Fibroblast of skin of left biceps (primary cell): Measurements from ENCODE around the gene WNT3.

Source experiments
- DNase-seq, 2 experiments: peaks; one replicate each; pipeline ENCODE4 v3.0.0-alpha.2; 2013; ENCODE audit warnings: low read depth in 2 of 2

WNT3 gene

DNA sequence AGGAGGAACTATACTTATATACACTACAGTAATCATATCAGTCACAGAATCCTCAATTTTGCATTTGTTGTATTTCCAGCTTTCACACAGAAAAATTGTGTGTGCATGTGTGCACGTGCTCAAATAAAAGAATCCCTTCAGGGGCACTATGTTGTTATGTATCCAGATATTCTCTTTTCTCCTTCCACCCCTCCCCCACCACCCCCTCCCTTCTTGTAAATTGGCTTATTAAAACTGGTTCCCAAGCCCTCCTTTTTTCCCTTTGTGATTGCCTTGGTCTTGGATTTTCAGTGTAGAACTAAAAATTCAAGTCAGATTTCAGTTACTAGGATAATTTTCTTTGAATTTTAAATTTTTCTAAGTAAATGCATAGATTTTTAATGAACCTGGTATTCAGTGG is 86.3 kb downstream of the WNT3 start:
- no peak for DNase-seq

DNA sequence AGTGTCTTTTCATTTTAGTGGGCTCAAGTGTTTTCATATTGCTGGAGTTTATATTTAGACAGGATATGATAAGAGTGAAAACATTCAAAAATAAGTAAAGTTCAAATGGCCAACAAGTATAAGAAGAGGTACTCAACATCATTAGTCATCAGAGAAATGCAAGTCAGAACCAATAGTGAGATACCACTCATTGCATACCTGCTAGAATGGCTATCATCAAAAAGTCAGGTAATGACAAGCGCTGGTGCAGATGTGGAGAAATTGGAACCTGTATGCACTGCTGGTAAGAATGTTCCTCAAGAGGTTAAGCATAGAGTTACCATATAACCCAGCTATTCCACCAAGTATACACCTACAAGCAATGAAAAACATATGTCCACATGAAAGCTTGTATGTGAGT is 87.8 kb downstream of the WNT3 start:
- no peak for DNase-seq

- DNase-seq = no peak
Measured at GRCh38 chr17:46730026-46730425, 88.5 kb downstream of the WNT3 start.

GRCh38 chr17:46727572-46728348 is 90.7 kb downstream of the WNT3 start:
- DNase-seq = peak; percentile 40 to 42

DNA sequence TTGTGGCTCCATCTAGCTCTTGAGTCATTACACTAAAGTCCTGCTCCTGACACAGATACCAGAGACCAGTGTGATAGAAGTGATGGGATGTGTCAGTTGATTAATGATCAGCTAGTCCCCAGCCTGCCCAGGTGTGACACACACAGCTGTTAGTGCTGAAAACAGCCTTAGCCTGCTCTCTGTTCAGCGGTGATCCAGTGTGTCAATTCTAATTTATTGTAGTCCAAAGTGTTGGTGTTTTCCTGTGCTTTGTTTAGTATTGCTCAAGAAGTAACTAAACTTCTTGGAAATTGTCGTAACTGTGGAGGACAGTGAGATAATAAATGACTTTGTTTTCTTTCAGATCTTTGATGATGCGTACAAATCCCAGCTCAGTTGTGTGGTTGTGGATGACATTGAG is 92.3 kb downstream of the WNT3 start:
- DNase-seq = no peak

DNA sequence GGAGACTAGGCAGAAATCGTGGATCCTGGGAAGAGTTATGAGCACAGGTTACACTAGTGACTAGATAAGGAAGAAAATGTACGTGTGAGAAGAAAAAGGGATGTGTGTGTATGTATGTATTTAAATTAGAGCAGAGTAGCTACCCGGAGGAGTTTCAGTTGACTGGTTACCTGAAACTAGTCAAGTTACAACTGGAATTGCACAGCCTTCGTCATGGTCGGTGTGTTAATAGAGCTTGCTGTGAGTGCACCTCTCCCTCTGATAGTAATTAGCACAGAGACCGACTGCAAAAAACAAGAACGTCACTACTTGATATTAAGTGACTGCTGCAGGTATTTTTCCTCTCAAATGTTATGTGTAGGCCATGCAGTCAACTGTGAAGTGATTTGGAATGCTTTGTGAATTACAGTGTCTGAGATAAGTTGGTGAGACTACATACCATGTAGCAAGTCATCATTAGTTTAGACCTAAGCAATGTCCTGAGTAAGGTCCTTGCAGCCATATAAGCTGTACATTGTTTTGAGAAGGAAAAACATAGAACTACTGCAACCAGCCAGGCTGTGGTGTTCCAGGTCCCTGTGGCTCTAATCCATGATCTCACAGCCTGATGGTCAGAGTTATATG is 95.7 kb downstream of the WNT3 start:
- DNase-seq = no peak

- DNase-seq = no peak
Measured at GRCh38 chr17:46720408-46720807, 98.1 kb downstream of the WNT3 start.

GRCh38 chr17:46719891-46720290 is 98.6 kb downstream of the WNT3 start:
- DNase-seq = no peak

DNA sequence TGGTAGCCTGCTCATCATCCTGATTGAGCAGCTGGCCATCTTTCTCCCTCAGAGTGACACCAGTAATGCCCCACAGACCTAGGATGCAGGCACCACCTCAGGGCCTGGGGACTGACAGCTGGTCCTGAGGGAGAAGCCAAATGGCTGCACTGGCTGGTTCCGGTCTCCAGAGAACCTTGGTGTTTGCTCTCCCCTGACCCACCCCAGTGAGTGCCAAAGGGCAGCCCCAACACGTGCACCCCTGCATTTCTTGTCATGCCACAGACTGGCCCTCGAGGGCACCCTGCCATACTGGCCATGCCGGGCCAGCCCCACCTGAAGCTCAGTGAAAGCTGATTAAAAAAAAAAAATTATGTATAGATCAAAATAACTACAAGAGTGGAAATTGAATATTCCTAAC is 100.5 kb downstream of the WNT3 start:
- no peak for DNase-seq
